IMR-90 (cell line): Measurements from ENCODE around the gene LCN2. TPM values are rescaled to one million over a fixed set of nuclear protein-coding genes. Genes with fewer than 3 reads are reported as not detected.

Experiments used
- ATAC-seq: fragments of 200-7000 bp; cut with Tn5 transposase; 2 replicates; pipeline ENCODE4 v1.9.1; 2020; ENCODE audit warnings: low read depth, mild to moderate bottlenecking, moderate library complexity
- BruUV-seq: library from RNA; stranded (reverse); fragments of 400-500 nt; replicated peaks from 2 replicates; lab custom pipeline; 2021; lab: Mats Ljungman, UMichigan
- CTCF ChIA-PET: fragments of 300-600 bp; formaldehyde crosslinking; extraction: SDS; loops from one replicate; lab custom pipeline; 2021; ENCODE audit warnings: antibody characterized with exemption; lab: Yijun Ruan, JAX
- POLR2A ChIA-PET: fragments of 300-600 bp; sonication (Branson Sonifier 250); formaldehyde crosslinking; loops from one replicate; lab custom pipeline; 2022; ENCODE audit warnings: antibody characterized with exemption; ENCODE audit not compliant: unreplicated experiment; lab: Charles Lee
- DNase-seq: peaks from one replicate; pipeline ENCODE4 v3.0.0; 2013
- H2AFZ ChIP-seq: replicated peaks from 2 replicates; pipeline ENCODE3; 2013; ENCODE audit warnings: low read length, mild to moderate bottlenecking; ENCODE audit not compliant: poor library complexity
- H2AK5ac ChIP-seq: 2 replicates; pipeline ENCODE4 v1.6.1; 2013; ENCODE audit warnings: low read depth, low read length, inconsistent platforms
- H2AK9ac ChIP-seq: replicated peaks from 2 replicates; pipeline ENCODE3; 2013; ENCODE audit warnings: mild to moderate bottlenecking, low read depth, low read length, moderate library complexity; ENCODE audit not compliant: poor library complexity
- H2BK120ac ChIP-seq: 2 replicates; pipeline ENCODE4 v1.6.1; 2013; ENCODE audit warnings: low read depth, low read length, inconsistent platforms
- H2BK15ac ChIP-seq: 3 replicates; pipeline ENCODE4 v1.6.1; 2013; ENCODE audit warnings: low read depth, low read length, inconsistent platforms
- H2BK20ac ChIP-seq: 2 replicates; pipeline ENCODE4 v1.6.1; 2013; ENCODE audit warnings: low read depth, mild to moderate bottlenecking, inconsistent platforms, low read length, moderate library complexity
- H2BK5ac ChIP-seq: 2 replicates; pipeline ENCODE4 v1.6.1; 2013; ENCODE audit warnings: mild to moderate bottlenecking, low read depth, low read length, inconsistent platforms; ENCODE audit not compliant: poor library complexity, severe bottlenecking
- H3K14ac ChIP-seq: replicated peaks from 2 replicates; pipeline ENCODE4 v1.6.1; 2013; ENCODE audit warnings: low read depth, low read length, inconsistent platforms
- H3K18ac ChIP-seq: 2 replicates; pipeline ENCODE4 v1.6.1; 2013; ENCODE audit warnings: low read depth, low read length, control low read depth
- H3K23ac ChIP-seq: 2 replicates; pipeline ENCODE4 v1.6.1; 2013; ENCODE audit warnings: low read depth, low read length, inconsistent platforms
- H3K27ac ChIP-seq: 2 replicates; pipeline ENCODE4 v1.5.1; 2013; ENCODE audit warnings: mild to moderate bottlenecking, control low read depth, low read length; ENCODE audit not compliant: insufficient read depth
- H3K27me3 ChIP-seq: 2 replicates; pipeline ENCODE4 v1.6.1; 2013; ENCODE audit warnings: low read length; ENCODE audit not compliant: control insufficient read depth, insufficient read depth
- H3K36me3 ChIP-seq: 2 replicates; pipeline ENCODE4 v1.6.1; 2013; ENCODE audit warnings: low read length, mixed read lengths; ENCODE audit not compliant: control insufficient read depth, insufficient read depth
- H3K4ac ChIP-seq: 2 replicates; pipeline ENCODE4 v1.6.1; 2013; ENCODE audit warnings: low read depth, low read length, inconsistent platforms
- H3K4me1 ChIP-seq: 2 replicates; pipeline ENCODE4 v1.6.1; 2013; ENCODE audit warnings: low read length, mixed read lengths; ENCODE audit not compliant: control insufficient read depth, insufficient read depth
- H3K4me2 ChIP-seq: 2 replicates; pipeline ENCODE4 v1.6.1; 2013; ENCODE audit warnings: low read depth, mild to moderate bottlenecking, control low read depth, low read length, moderate library complexity
- H3K4me3 ChIP-seq: 2 replicates; pipeline ENCODE4 v1.5.1; 2013; ENCODE audit warnings: low read depth, mild to moderate bottlenecking, control low read depth, low read length, moderate library complexity; ENCODE audit not compliant: insufficient read depth
- H3K56ac ChIP-seq: 2 replicates; pipeline ENCODE4 v1.6.1; 2013; ENCODE audit warnings: low read length, inconsistent platforms; ENCODE audit not compliant: insufficient read depth; ENCODE audit errors: extremely low read depth
- H3K79me1 ChIP-seq, 2 experiments: 2 replicates each; pipeline ENCODE4 v1.6.1; 2013; ENCODE audit warnings: low read length in 2 of 2, inconsistent platforms in 1 of 2, low read depth in 1 of 2
- H3K9ac ChIP-seq: 2 replicates; pipeline ENCODE4 v1.6.1; 2013; ENCODE audit warnings: low read depth, low read length, control low read depth
- H3K9me1 ChIP-seq: 2 replicates; pipeline ENCODE4 v1.6.1; 2013; ENCODE audit warnings: low read length, inconsistent platforms; ENCODE audit not compliant: insufficient read depth
- H3K9me3 ChIP-seq: 2 replicates; pipeline ENCODE4 v1.6.1; 2013; ENCODE audit warnings: low read length; ENCODE audit not compliant: control insufficient read depth, insufficient read depth
- H4K20me1 ChIP-seq: 2 replicates; pipeline ENCODE4 v1.6.1; 2013; ENCODE audit warnings: low read length, inconsistent platforms; ENCODE audit not compliant: insufficient read depth
- H4K5ac ChIP-seq: 2 replicates; pipeline ENCODE4 v1.6.1; 2013; ENCODE audit warnings: mild to moderate bottlenecking, low read depth, low read length, control low read depth
- H4K8ac ChIP-seq, 2 experiments: 2 replicates each; pipeline ENCODE4 v1.6.1; 2013; ENCODE audit warnings: low read depth in 2 of 2, low read length in 2 of 2, control low read depth in 1 of 2, inconsistent platforms in 1 of 2
- H4K91ac ChIP-seq: 2 replicates; pipeline ENCODE4 v1.6.1; 2013; ENCODE audit warnings: low read depth, low read length, inconsistent platforms; ENCODE audit not compliant: insufficient read depth
- BHLHE40 ChIP-seq: fragments of 150-350 bp; IDR thresholded peaks from 2 replicates; pipeline ENCODE4 v1.6.1; 2016; ENCODE audit warnings: mild to moderate bottlenecking, low read depth, low read length
- CEBPB ChIP-seq: IDR thresholded peaks from 2 replicates; pipeline ENCODE4 v1.6.1; 2012; ENCODE audit warnings: low read depth, low read length, improper control_type of control experiment
- CHD1 ChIP-seq: IDR thresholded peaks from 2 replicates; pipeline ENCODE4 v1.6.1; 2012; ENCODE audit warnings: low read depth, low read length, improper control_type of control experiment
- CTCF ChIP-seq: conservative IDR thresholded peaks from 2 replicates; pipeline ENCODE4 v1.5.1; 2012; ENCODE audit warnings: mild to moderate bottlenecking, low read depth, low read length, improper control_type of control experiment
- FOS ChIP-seq: fragments of 150-350 bp; IDR thresholded peaks from 2 replicates; pipeline ENCODE4 v1.6.1; 2016; ENCODE audit warnings: low read depth, low read length
- MAFK ChIP-seq: IDR thresholded peaks from 2 replicates; pipeline ENCODE4 v1.6.1; 2012; ENCODE audit warnings: low read depth, low read length, improper control_type of control experiment
- MXI1 ChIP-seq: IDR thresholded peaks from 2 replicates; pipeline ENCODE4 v1.6.1; 2012; ENCODE audit warnings: low read depth, mild to moderate bottlenecking, low read length, moderate library complexity, borderline replicate concordance
- POLR2A ChIP-seq: IDR thresholded peaks from 2 replicates; pipeline ENCODE4 v1.6.1; 2012; ENCODE audit warnings: mild to moderate bottlenecking, low read depth, low read length
- RAD21 ChIP-seq: IDR thresholded peaks from 2 replicates; pipeline ENCODE4 v1.6.1; 2012; ENCODE audit warnings: low read length, improper control_type of control experiment
- RCOR1 ChIP-seq: IDR thresholded peaks from 2 replicates; pipeline ENCODE4 v1.6.1; 2012; ENCODE audit warnings: mild to moderate bottlenecking, low read length, improper control_type of control experiment; ENCODE audit not compliant: insufficient replicate concordance
- RFX5 ChIP-seq: IDR thresholded peaks from 2 replicates; pipeline ENCODE4 v1.8.0; 2012; ENCODE audit warnings: low read depth, mild to moderate bottlenecking, low read length, moderate library complexity
- SMC3 ChIP-seq: fragments of 150-350 bp; IDR thresholded peaks from 2 replicates; pipeline ENCODE4 v1.6.1; 2016; ENCODE audit warnings: low read depth, mild to moderate bottlenecking, antibody characterized with exemption, low read length, moderate library complexity
- WGBS, 2 experiments: methylation state at CpG; one replicate each; pipeline versions ENCODE4 v1.1.5 to v1.1.7; 2013; ENCODE audit warnings: missing lambda C conversion rate in 2 of 2; ENCODE audit not compliant: insufficient read length in 1 of 2; ENCODE audit errors: extremely low coverage in 2 of 2; 5-methylcytosine and 5-hydroxymethylcytosine counted together
- dilution Hi-C: fragments of 300-500 bp; cut with HindIII; formaldehyde crosslinking; loops from one replicate; pipeline ENCODE4 v1.14.3; 2018; ENCODE audit warnings: low sequenced_read_pairs; ENCODE audit not compliant: unreplicated experiment
- in situ Hi-C: fragments of 300-500 bp; cut with MboI; formaldehyde crosslinking; loops from 3 replicates; pipeline ENCODE4 v1.14.3; 2019; ENCODE audit warnings: low sequenced_read_pairs, inconsistent platforms, mixed read lengths
- intact Hi-C: fragments of 100-400 bp; cut with micrococcal nuclease; formaldehyde crosslinking; loops from 2 replicates; pipeline ENCODE4 v1.10.0; 2022
- polyA plus RNA-seq, 3 experiments: library from polyadenylated mRNA; depleted of rRNA; stranded (reverse); fragments of >200 nt; gene quantifications; 2 replicates each; pipeline ENCODE4 v1.2.3, GENCODE V29; 2012; ENCODE audit warnings: low replicate concordance in 1 of 3
- total RNA-seq: library from RNA; depleted of rRNA; stranded (reverse); fragments of >200 nt; gene quantifications from 2 replicates; pipeline ENCODE4 v1.2.3, GENCODE V29; 2012
- TF ChIP-seq, protein P1 (sequence below): fragments of 150-350 bp; IDR thresholded peaks from 2 replicates; pipeline ENCODE4 v1.6.1; 2017; ENCODE audit warnings: mild to moderate bottlenecking, antibody characterized with exemption, low read length, low read depth
- TF ChIP-seq, protein P2 (sequence below): fragments of 150-350 bp; IDR thresholded peaks from 2 replicates; pipeline ENCODE4 v1.6.1; 2016; ENCODE audit warnings: low read depth, mild to moderate bottlenecking, low read length, moderate library complexity, borderline replicate concordance

LCN2 gene
- total and polyA plus RNA-seq, 2 of the 4 experiments (the other 2 are of a cell fraction): not detected

DNA sequence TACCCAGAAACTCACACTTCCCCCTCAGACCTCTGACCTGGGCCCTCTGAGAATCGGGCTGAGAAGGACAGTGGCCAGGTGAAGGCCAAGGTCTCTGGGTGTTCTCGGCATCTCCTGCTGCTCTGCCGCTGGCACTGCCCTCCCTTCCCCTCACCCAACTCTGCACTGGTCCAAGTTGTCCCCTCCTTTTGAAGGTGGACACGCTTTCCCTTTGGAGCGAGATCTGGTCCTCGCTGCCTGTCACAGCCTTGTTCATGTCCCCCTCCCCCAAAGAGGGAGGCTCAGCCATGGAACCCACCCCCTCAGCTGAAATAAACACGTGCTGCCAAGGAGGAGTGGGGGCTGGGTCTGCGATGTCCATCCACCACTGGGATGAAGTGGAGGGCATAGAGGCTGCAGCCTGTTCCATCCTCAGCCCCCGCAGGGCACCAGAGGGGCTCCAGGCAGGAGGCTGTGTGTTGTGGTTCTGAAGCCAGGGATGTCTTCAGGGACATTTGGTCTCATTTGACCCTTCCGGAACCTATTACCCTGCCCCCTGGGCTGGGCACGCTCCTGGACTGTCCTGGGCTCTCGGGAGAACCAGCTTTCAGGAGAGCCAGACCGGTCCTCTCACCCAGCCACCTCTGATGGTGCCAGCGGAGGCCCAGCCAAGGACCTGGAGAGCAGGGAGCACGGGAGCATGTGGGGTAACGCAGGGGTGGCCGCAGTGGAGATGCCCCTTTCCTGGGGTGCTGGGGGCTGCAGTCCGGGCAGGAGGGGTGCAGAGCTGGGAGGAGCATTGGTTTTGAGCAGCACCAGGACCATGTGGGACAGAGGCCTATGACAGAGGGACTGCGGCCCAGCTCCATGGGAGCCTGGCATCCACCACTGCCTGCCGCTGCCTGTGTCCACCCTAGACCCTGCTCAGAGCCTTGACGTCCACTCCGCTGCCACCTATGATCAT lies 4.7 kb upstream of the LCN2 start:
- WGBS, 2 experiments: 83% methylated on average over 7 of the region's 22 CpGs; no CpG with 5 or more reads in 1 of the 2 experiments
- no peak overlapping the region for H3K14ac ChIP-seq
- no peak for DNase-seq
- H4K8ac ChIP-seq: no peak overlapping the region
- no TSS peak for BruUV-seq
- no peaks in the 10 kb centered on the region for H3K36me3 ChIP-seq
- no peak overlapping the region for H3K4me3 ChIP-seq
- no peak overlapping the region for H2BK15ac ChIP-seq
- H3K27ac ChIP-seq: no peak overlapping the region
- no peak overlapping the region for H3K9ac ChIP-seq
- H3K4me2 ChIP-seq: no peak overlapping the region
- no peak overlapping the region for H3K18ac ChIP-seq
- ATAC-seq: no peak
- in situ Hi-C loops: no loop called here
- no peak overlapping the region for H3K4ac ChIP-seq
- no peak overlapping the region for H2BK20ac ChIP-seq
- no peaks in the 10 kb centered on the region for H3K79me1 ChIP-seq
- H2AK5ac ChIP-seq: 0 out of 2 replicates have a peak overlapping the region, but pooled peaks have one; percentile 28
- H3K9me1 ChIP-seq: 0 out of 2 replicates have a peak, but pooled peaks cover 2% of the 10 kb centered on the region
- no peak overlapping the region for H3K23ac ChIP-seq
- H2BK120ac ChIP-seq: no peak overlapping the region
- H3K27me3 ChIP-seq: peaks cover 4% of the 10 kb centered on the region; the same call in 1 of the 2 replicates
- peak overlapping the region; percentile 32 for H2AFZ ChIP-seq
- intact Hi-C loops: no loop called here
- no peaks in the 10 kb centered on the region for H3K9me3 ChIP-seq
- H2BK5ac ChIP-seq: no peak overlapping the region
- CTCF ChIA-PET: no interaction called here
- dilution Hi-C loops: no loop called here
- H4K91ac ChIP-seq: no peak overlapping the region
- no peaks in the 10 kb centered on the region for H3K4me1 ChIP-seq
- no peak overlapping the region for H4K5ac ChIP-seq
- H3K56ac ChIP-seq: no peak overlapping the region
- H4K20me1 ChIP-seq: no peaks in the 10 kb centered on the region; the same call in 1 of the 2 replicates
- POLR2A ChIA-PET: no interaction called here
- H2AK9ac ChIP-seq: peak overlapping the region; percentile 78
- TF ChIP-seq, protein P1, sequence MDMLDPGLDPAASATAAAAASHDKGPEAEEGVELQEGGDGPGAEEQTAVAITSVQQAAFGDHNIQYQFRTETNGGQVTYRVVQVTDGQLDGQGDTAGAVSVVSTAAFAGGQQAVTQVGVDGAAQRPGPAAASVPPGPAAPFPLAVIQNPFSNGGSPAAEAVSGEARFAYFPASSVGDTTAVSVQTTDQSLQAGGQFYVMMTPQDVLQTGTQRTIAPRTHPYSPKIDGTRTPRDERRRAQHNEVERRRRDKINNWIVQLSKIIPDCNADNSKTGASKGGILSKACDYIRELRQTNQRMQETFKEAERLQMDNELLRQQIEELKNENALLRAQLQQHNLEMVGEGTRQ: no peak
- TF ChIP-seq, protein P2, sequence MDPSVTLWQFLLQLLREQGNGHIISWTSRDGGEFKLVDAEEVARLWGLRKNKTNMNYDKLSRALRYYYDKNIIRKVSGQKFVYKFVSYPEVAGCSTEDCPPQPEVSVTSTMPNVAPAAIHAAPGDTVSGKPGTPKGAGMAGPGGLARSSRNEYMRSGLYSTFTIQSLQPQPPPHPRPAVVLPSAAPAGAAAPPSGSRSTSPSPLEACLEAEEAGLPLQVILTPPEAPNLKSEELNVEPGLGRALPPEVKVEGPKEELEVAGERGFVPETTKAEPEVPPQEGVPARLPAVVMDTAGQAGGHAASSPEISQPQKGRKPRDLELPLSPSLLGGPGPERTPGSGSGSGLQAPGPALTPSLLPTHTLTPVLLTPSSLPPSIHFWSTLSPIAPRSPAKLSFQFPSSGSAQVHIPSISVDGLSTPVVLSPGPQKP: no peak
- TF ChIP-seq SMC3 (no peak), MXI1 (no peak), RCOR1 (no peak), MAFK (no peak), CEBPB (no peak), CTCF (no peak), RFX5 (no peak), CHD1 (no peak), RAD21 (no peak), FOS (no peak), BHLHE40 (no peak), POLR2A (no peak)
